Activated naive CD4-positive, alpha-beta T cell treated with anti-CD3 and anti-CD28 coated beads, Interleukin-2, amount 10 ng/mL, durations not matched to agents 7 days and 5 days (primary cell): Measurements from ENCODE around the gene FIBP.
"Not testable (repeated sequence)": the region's sequence is repeated elsewhere in the genome, so short reads cannot be mapped to it uniquely, and the experiment has no call there.

ENCODE experiments used
- CTCF ChIA-PET: fragments of 350-600 bp; sonication (Branson Sonifier 250); formaldehyde crosslinking; loops from one replicate; lab custom pipeline; 2021; ENCODE audit warnings: antibody characterized with exemption; lab: Charles Lee
- DNase-seq: peaks from one replicate; pipeline ENCODE4 v3.0.0-alpha.2; 2020
- H3K27ac Mint-ChIP-seq: one replicate; pipeline ENCODE4 v1.8.0; 2021; ENCODE audit warnings: mild to moderate bottlenecking, moderate library complexity, mixed read lengths
- H3K27me3 Mint-ChIP-seq: one replicate; pipeline ENCODE4 v1.8.0; 2021; ENCODE audit warnings: mild to moderate bottlenecking, mixed read lengths
- H3K36me3 Mint-ChIP-seq: one replicate; pipeline ENCODE4 v1.8.0; 2021; ENCODE audit warnings: mixed read lengths
- H3K4me1 Mint-ChIP-seq: one replicate; pipeline ENCODE4 v1.8.0; 2021; ENCODE audit warnings: mixed read lengths
- H3K4me3 Mint-ChIP-seq: one replicate; pipeline ENCODE4 v1.8.0; 2021; ENCODE audit warnings: mild to moderate bottlenecking, moderate library complexity, mixed read lengths
- H3K9me3 Mint-ChIP-seq: one replicate; pipeline ENCODE4 v1.8.0; 2021; ENCODE audit warnings: mixed read lengths

FIBP gene

GRCh38 chr11:65903068-65903481 lies 14.8 kb upstream of the FIBP start:
- H3K36me3 Mint-ChIP-seq: no peaks in the 10 kb centered on the region
- no peak overlapping the region for H3K27ac Mint-ChIP-seq
- H3K4me1 Mint-ChIP-seq: peaks cover 24% of the 10 kb centered on the region
- CTCF ChIA-PET: interaction anchor here (1.8 to 10.5 kb wide), 2 partner anchors 15 to 85 kb away, joined by 4 to 142 read pairs; partner anchors contain the start of genes CCDC85B and FIBP
- peaks cover 71% of the 10 kb centered on the region for H3K27me3 Mint-ChIP-seq
- H3K9me3 Mint-ChIP-seq: no peaks in the 10 kb centered on the region
- no peak for DNase-seq
- no peak overlapping the region for H3K4me3 Mint-ChIP-seq

GRCh38 chr11:65900899-65901180 lies 12.6 kb upstream of the FIBP start:
- Mint-ChIP-seq H3K4me1 (peaks cover 36% of the 10 kb centered on the region), H3K4me3 (peak overlapping the region; percentile 62), H3K27me3 (peaks cover 54% of the 10 kb centered on the region), H3K36me3 (no peaks in the 10 kb centered on the region), H3K27ac (no peak overlapping the region), H3K9me3 (no peaks in the 10 kb centered on the region)
- CTCF ChIA-PET: interaction anchor here (1.5 to 10.5 kb wide), 4 partner anchors 11 to 41 kb away, joined by 4 to 142 read pairs (median 4); partner anchors contain the start of genes CCDC85B, FIBP and MUS81
- DNase-seq: no peak

GRCh38 chr11:65900125-65900898 lies 12.0 kb upstream of the FIBP start, which contains the start of gene FOSL1:
Gene FOSL1, minus strand, starts transcription at chr11:65900388. Its CDS starts 49 bp downstream, at chr11:65900339.
- Mint-ChIP-seq H3K36me3 (no peaks in the 10 kb centered on the region), H3K4me1 (peaks cover 40% of the 10 kb centered on the region), H3K27ac (peak within 1 kb of the TSS; percentile 73), H3K9me3 (no peaks in the 10 kb centered on the region), H3K27me3 (peaks cover 52% of the 10 kb centered on the region), H3K4me3 (peak within 1 kb of the TSS; percentile 69)
- peak; percentile 96 for DNase-seq
- CTCF ChIA-PET: interaction anchor here (1.6 to 10.5 kb wide), 3 partner anchors 11 to 40 kb away, joined by 4 to 142 read pairs (median 5); partner anchors contain the start of genes CCDC85B, FIBP and MUS81

- peaks cover 46% of the 10 kb centered on the region for H3K27me3 Mint-ChIP-seq
- H3K36me3 Mint-ChIP-seq: no peaks in the 10 kb centered on the region
- H3K9me3 Mint-ChIP-seq: no peaks in the 10 kb centered on the region
- H3K27ac Mint-ChIP-seq: no peak overlapping the region
- peak overlapping the region; percentile 69 for H3K4me3 Mint-ChIP-seq
- CTCF ChIA-PET: interaction anchor here (0.6 to 10.5 kb wide), 3 partner anchors 12 to 301 kb away, joined by 4 to 142 read pairs (median 5); partner anchors contain the start of genes CCDC85B, FIBP and MUS81
- peaks cover 44% of the 10 kb centered on the region for H3K4me1 Mint-ChIP-seq
- DNase-seq: peak; percentile 73
Measured at GRCh38 chr11:65899356-65900124, 11.3 kb upstream of the FIBP start.

GRCh38 chr11:65898656-65899355 lies 10.5 kb upstream of the FIBP start:
- peaks cover 40% of the 10 kb centered on the region for H3K27me3 Mint-ChIP-seq
- H3K27ac Mint-ChIP-seq: peak overlapping the region; percentile 72
- CTCF ChIA-PET: interaction anchor here (0.6 to 10.5 kb wide), 6 partner anchors 9 to 302 kb away, joined by 3 to 142 read pairs (median 4); partner anchors contain the start of genes CCDC85B, FIBP and MUS81
- no peak for DNase-seq
- no peaks in the 10 kb centered on the region for H3K36me3 Mint-ChIP-seq
- no peaks in the 10 kb centered on the region for H3K9me3 Mint-ChIP-seq
- H3K4me1 Mint-ChIP-seq: peaks cover 50% of the 10 kb centered on the region
- H3K4me3 Mint-ChIP-seq: peak overlapping the region; percentile 73

GRCh38 chr11:65897020-65897471 lies 8.8 kb upstream of the FIBP start:
- Mint-ChIP-seq H3K27me3 (peaks cover 23% of the 10 kb centered on the region), H3K27ac (no peak overlapping the region), H3K9me3 (no peaks in the 10 kb centered on the region), H3K36me3 (peaks cover 6% of the 10 kb centered on the region), H3K4me3 (no peak overlapping the region), H3K4me1 (peaks cover 62% of the 10 kb centered on the region)
- CTCF ChIA-PET: interaction anchor here (10.5 kb wide), 1 partner anchor 9 kb away, joined by 142 read pairs; the partner anchor contains the start of genes CCDC85B and FIBP
- no peak for DNase-seq

- Mint-ChIP-seq H3K27me3 (peaks cover 16% of the 10 kb centered on the region), H3K4me3 (no peak overlapping the region), H3K9me3 (no peaks in the 10 kb centered on the region), H3K27ac (peak overlapping the region; percentile 30), H3K4me1 (peaks cover 63% of the 10 kb centered on the region), H3K36me3 (peaks cover 6% of the 10 kb centered on the region)
- CTCF ChIA-PET: interaction anchor here (1.0 to 10.5 kb wide), 2 partner anchors 8 to 10 kb away, joined by 3 to 142 read pairs; partner anchors contain the start of genes CCDC85B and FIBP
- no peak for DNase-seq
Measured at GRCh38 chr11:65896034-65896999, 8.0 kb upstream of the FIBP start.

- H3K9me3 Mint-ChIP-seq: no peaks in the 10 kb centered on the region
- peak overlapping the region; percentile 41 for H3K4me3 Mint-ChIP-seq
- DNase-seq: no peak
- peaks cover 55% of the 10 kb centered on the region for H3K4me1 Mint-ChIP-seq
- peaks cover 6% of the 10 kb centered on the region for H3K36me3 Mint-ChIP-seq
- peak overlapping the region; percentile 67 for H3K27ac Mint-ChIP-seq
- CTCF ChIA-PET: interaction anchor here (1.0 to 10.5 kb wide), 2 partner anchors 8 to 11 kb away, joined by 3 to 142 read pairs; partner anchors contain the start of genes CCDC85B and FIBP
- peaks cover 12% of the 10 kb centered on the region for H3K27me3 Mint-ChIP-seq
Measured at GRCh38 chr11:65895482-65895981, 7.3 kb upstream of the FIBP start.

- Mint-ChIP-seq H3K9me3 (no peaks in the 10 kb centered on the region), H3K4me3 (peak overlapping the region; percentile 96), H3K27ac (peak overlapping the region; percentile 87), H3K27me3 (peaks cover 5% of the 10 kb centered on the region), H3K36me3 (peaks cover 6% of the 10 kb centered on the region), H3K4me1 (peaks cover 64% of the 10 kb centered on the region)
- peak; percentile 68 for DNase-seq
- CTCF ChIA-PET: interaction anchor here (1.3 to 10.5 kb wide), 2 partner anchors 6 to 11 kb away, joined by 3 to 142 read pairs; partner anchors contain the start of genes CCDC85B and FIBP
Measured at GRCh38 chr11:65894034-65894591, 5.8 kb upstream of the FIBP start.

GRCh38 chr11:65892661-65893317 lies 4.5 kb upstream of the FIBP start:
- Mint-ChIP-seq H3K27me3 (no peaks in the 10 kb centered on the region), H3K36me3 (peaks cover 8% of the 10 kb centered on the region), H3K27ac (peak overlapping the region; percentile 87), H3K4me1 (peaks cover 71% of the 10 kb centered on the region), H3K4me3 (peak overlapping the region; percentile 96), H3K9me3 (no peaks in the 10 kb centered on the region)
- no peak for DNase-seq
- CTCF ChIA-PET: interaction anchor here (1.0 to 10.9 kb wide), 4 partner anchors 5 to 181 kb away, joined by 3 to 142 read pairs (median 124); partner anchors contain the start of genes CCDC85B, CFL1, FIBP and FOSL1

GRCh38 chr11:65892137-65892540 lies 3.9 kb upstream of the FIBP start:
- peaks cover 72% of the 10 kb centered on the region for H3K4me1 Mint-ChIP-seq
- peak; percentile 44 for DNase-seq
- not testable (repeated sequence) for H3K9me3 Mint-ChIP-seq, H3K27me3 Mint-ChIP-seq
- H3K36me3 Mint-ChIP-seq: peaks cover 13% of the 10 kb centered on the region
- H3K27ac Mint-ChIP-seq: peak overlapping the region; percentile 87
- CTCF ChIA-PET: interaction anchor here (0.6 to 10.9 kb wide), 5 partner anchors 6 to 180 kb away, joined by 3 to 142 read pairs (median 3); partner anchors contain the start of genes CFL1, FOSL1, KAT5 and MUS81
- H3K4me3 Mint-ChIP-seq: peak overlapping the region; percentile 96
